CD14-positive monocyte (primary cell): ENCODE measurements around the gene EGFR. TPM values are rescaled to one million over a fixed set of nuclear protein-coding genes. Genes with fewer than 3 reads are reported as not detected.
A peak's percentile ranks its signal among the peaks of the same experiment; 100 is the strongest.

Experiments
- DNase-seq, 3 donors: peaks; one replicate each; pipeline ENCODE4 v3.0.0-alpha.2; 2011 to 2022
- H2AFZ ChIP-seq: 2 replicates; pipeline ENCODE4 v1.6.0; 2012; ENCODE audit warnings: mild to moderate bottlenecking, low read depth, low read length, inconsistent platforms; ENCODE audit not compliant: insufficient read depth, poor library complexity, severe bottlenecking
- H3K27ac ChIP-seq, 2 donors: 1 replicate in 1 of 2; 2 replicates in 1 of 2; pipeline ENCODE4 v1.5.1; 2012 to 2013; ENCODE audit warnings: low read length in 2 of 2, control low read depth in 1 of 2, inconsistent platforms in 1 of 2, low read depth in 1 of 2, mild to moderate bottlenecking in 1 of 2
- H3K27me3 ChIP-seq, 2 donors: one replicate each; pipeline versions ENCODE4 v1.6.0 to v1.6.1; 2011 to 2013; ENCODE audit warnings: low read length in 2 of 2; ENCODE audit not compliant: control insufficient read depth in 2 of 2, insufficient read depth in 2 of 2
- H3K36me3 ChIP-seq, 2 donors: replicated peaks in 1 of 2; 1 replicate in 1 of 2; 2 replicates in 1 of 2; pipeline versions ENCODE4 v1.5.1 to v1.6.1; 2012 to 2013; ENCODE audit warnings: low read length in 2 of 2, control low read depth in 1 of 2, inconsistent platforms in 1 of 2, mild to moderate bottlenecking in 1 of 2; ENCODE audit not compliant: insufficient read depth in 2 of 2, control insufficient read depth in 1 of 2
- H3K4me1 ChIP-seq, 2 donors: 1 replicate in 1 of 2; 2 replicates in 1 of 2; pipeline versions ENCODE4 v1.5.1 to v1.6.1; 2012 to 2013; ENCODE audit warnings: low read length in 2 of 2, control low read depth in 1 of 2, inconsistent platforms in 1 of 2, mild to moderate bottlenecking in 1 of 2, moderate library complexity in 1 of 2; ENCODE audit not compliant: insufficient read depth in 2 of 2, control insufficient read depth in 1 of 2
- H3K4me2 ChIP-seq: replicated peaks from 2 replicates; pipeline ENCODE3; 2012; ENCODE audit warnings: low read length, moderate library complexity, mild to moderate bottlenecking; ENCODE audit not compliant: poor library complexity, severe bottlenecking; ENCODE audit errors: extremely low read depth
- H3K4me3 ChIP-seq, 3 experiments: fragments of 200-600 bp in 1 of 3; sonication (generic) in 1 of 3; replicated peaks in 1 of 3; 1 replicate in 2 of 3; 2 replicates in 1 of 3; pipeline ENCODE4 v1.5.1; 2011 to 2013; ENCODE audit warnings: low read length in 3 of 3, mild to moderate bottlenecking in 3 of 3, control low read depth in 2 of 3, low read depth in 2 of 3, inconsistent platforms in 1 of 3, moderate library complexity in 1 of 3
- H3K79me2 ChIP-seq: 2 replicates; pipeline ENCODE4 v1.6.0; 2012; ENCODE audit warnings: mild to moderate bottlenecking, control low read depth, inconsistent platforms, low read length, moderate library complexity; ENCODE audit not compliant: insufficient read depth
- H3K9ac ChIP-seq: 2 replicates; pipeline ENCODE4 v1.6.0; 2017; ENCODE audit warnings: low read length, mild to moderate bottlenecking; ENCODE audit not compliant: insufficient read depth, poor library complexity, severe bottlenecking
- H3K9me3 ChIP-seq, 2 donors: replicated peaks in 1 of 2; 1 replicate in 1 of 2; 2 replicates in 1 of 2; pipeline versions ENCODE4 v1.5.1 to v1.6.1; 2012 to 2013; ENCODE audit warnings: low read length in 2 of 2, control low read depth in 1 of 2; ENCODE audit not compliant: control insufficient read depth in 1 of 2, insufficient read depth in 1 of 2
- H4K20me1 ChIP-seq: 2 replicates; pipeline ENCODE4 v1.6.0; 2012; ENCODE audit warnings: mild to moderate bottlenecking, low read length, control low read depth, moderate library complexity; ENCODE audit not compliant: insufficient read depth
- H3K27ac Mint-ChIP-seq, 7 donors: one replicate each; pipeline ENCODE4 v1.8.0; 2020; ENCODE audit warnings: mild to moderate bottlenecking in 7 of 7, mixed read lengths in 7 of 7, moderate library complexity in 6 of 7, inconsistent platforms in 2 of 7
- H3K27me3 Mint-ChIP-seq, 3 donors: one replicate each; pipeline ENCODE4 v1.8.0; 2021 to 2022; ENCODE audit warnings: low read depth in 3 of 3, mild to moderate bottlenecking in 3 of 3, mixed read lengths in 3 of 3, moderate library complexity in 3 of 3, inconsistent platforms in 1 of 3
- H3K36me3 Mint-ChIP-seq, 2 donors: one replicate each; pipeline ENCODE4 v1.8.0; 2020; ENCODE audit warnings: mixed read lengths in 2 of 2, inconsistent platforms in 1 of 2, mild to moderate bottlenecking in 1 of 2
- H3K4me1 Mint-ChIP-seq: one replicate; pipeline ENCODE4 v1.8.0; 2020; ENCODE audit warnings: mild to moderate bottlenecking, mixed read lengths
- H3K4me3 Mint-ChIP-seq, 2 donors: one replicate each; pipeline ENCODE4 v1.8.0; 2020; ENCODE audit warnings: mild to moderate bottlenecking in 2 of 2, mixed read lengths in 2 of 2, moderate library complexity in 1 of 2
- H3K9me3 Mint-ChIP-seq, 7 donors: one replicate each; pipeline ENCODE4 v1.8.0; 2020 to 2022; ENCODE audit warnings: mixed read lengths in 7 of 7, mild to moderate bottlenecking in 6 of 7, moderate library complexity in 6 of 7, inconsistent platforms in 2 of 7
- CTCF ChIP-seq: fragments of 200-600 bp; IDR thresholded peaks from one replicate; pipeline ENCODE4 v1.8.0; 2022; ENCODE audit warnings: antibody characterized with exemption, mild to moderate bottlenecking
- WGBS: methylation state at CpG from one replicate; pipeline ENCODE4 v1.1.5; 2013; ENCODE audit warnings: missing lambda C conversion rate; ENCODE audit not compliant: insufficient coverage; 5-methylcytosine and 5-hydroxymethylcytosine counted together
- intact Hi-C, 2 donors: fragments of 100-400 bp; cut with micrococcal nuclease; formaldehyde crosslinking; loops; one replicate each; pipeline versions ENCODE4 v1.15.0 to v1.15.1; 2023
- polyA plus RNA-seq, 3 donors: library from polyadenylated mRNA; depleted of rRNA in 1 of 3; unstranded in 2 of 3; stranded (reverse) in 1 of 3; fragments of 300-500 nt in 2 of 3; fragments of >200 nt in 1 of 3; fragmentation: Illumina TruSeq in 2 of 3; gene quantifications; 1 replicate in 2 of 3; 2 replicates in 1 of 3; pipeline ENCODE4 v1.2.3, GENCODE V29; 2012 to 2021

Gene EGFR
- polyA plus RNA-seq, 3 donors: not detected

- peaks cover 0 to 1% (median 1%) of the 10 kb centered on the region in 3 donors for H3K27me3 Mint-ChIP-seq
- no peaks in the 10 kb centered on the region for H3K4me1 Mint-ChIP-seq
- no peak overlapping the region for H2AFZ ChIP-seq
- H3K79me2 ChIP-seq: no peaks in the 10 kb centered on the region
- H3K36me3 ChIP-seq: no peaks in the 10 kb centered on the region
- H3K36me3 Mint-ChIP-seq: no peaks in the 10 kb centered on the region
- no peaks in the 10 kb centered on the region for H3K9me3 ChIP-seq
- no peak overlapping the region for H3K4me3 ChIP-seq
- H3K27ac ChIP-seq: no peak overlapping the region
- no peak for TF ChIP-seq CTCF
- no peak overlapping the region for H3K4me3 Mint-ChIP-seq
- H3K27me3 ChIP-seq: no peaks in the 10 kb centered on the region
- H3K9ac ChIP-seq: no peak overlapping the region
- intact Hi-C loops: no loop called here
- no peak for DNase-seq
- WGBS: 82% methylated on average over 5 of the region's 10 CpGs
- H3K9me3 Mint-ChIP-seq: peaks cover 2 to 9% (median 4%) of the 10 kb centered on the region in 7 donors
- H3K4me1 ChIP-seq: no peaks in the 10 kb centered on the region
- H3K4me2 ChIP-seq: no peak overlapping the region
- peak overlapping the region in 1 of 7 donors; percentile 69 for H3K27ac Mint-ChIP-seq
- no peaks in the 10 kb centered on the region for H4K20me1 ChIP-seq
Observed at GRCh38 chr7:55132890-55133551, 114.2 kb downstream of the EGFR start.

- TF ChIP-seq CTCF: no peak
- 67% methylated on average over 13 of the region's 16 CpGs for WGBS
- Mint-ChIP-seq H3K9me3 (peaks cover 2 to 9% (median 4%) of the 10 kb centered on the region in 7 donors), H3K4me3 (no peak overlapping the region), H3K27ac (no peak overlapping the region), H3K36me3 (no peaks in the 10 kb centered on the region), H3K27me3 (peaks cover 0 to 1% (median 1%) of the 10 kb centered on the region in 3 donors), H3K4me1 (no peaks in the 10 kb centered on the region)
- H3K27me3 ChIP-seq: no peaks in the 10 kb centered on the region
- H3K9ac ChIP-seq: no peak overlapping the region
- no peaks in the 10 kb centered on the region for H3K9me3 ChIP-seq
- intact Hi-C loops: no loop called here
- no peak overlapping the region for H3K4me2 ChIP-seq
- H3K27ac ChIP-seq: no peak overlapping the region
- no peaks in the 10 kb centered on the region for H4K20me1 ChIP-seq
- no peaks in the 10 kb centered on the region for H3K4me1 ChIP-seq
- no peaks in the 10 kb centered on the region for H3K79me2 ChIP-seq
- H2AFZ ChIP-seq: no peak overlapping the region
- no peak overlapping the region for H3K4me3 ChIP-seq
- no peaks in the 10 kb centered on the region for H3K36me3 ChIP-seq
- DNase-seq: no peak
Observed at GRCh38 chr7:55133630-55134358, 115.0 kb downstream of the EGFR start.
